Measurements from ENCODE around the gene HDHD2.

Gene HDHD2

DNA sequence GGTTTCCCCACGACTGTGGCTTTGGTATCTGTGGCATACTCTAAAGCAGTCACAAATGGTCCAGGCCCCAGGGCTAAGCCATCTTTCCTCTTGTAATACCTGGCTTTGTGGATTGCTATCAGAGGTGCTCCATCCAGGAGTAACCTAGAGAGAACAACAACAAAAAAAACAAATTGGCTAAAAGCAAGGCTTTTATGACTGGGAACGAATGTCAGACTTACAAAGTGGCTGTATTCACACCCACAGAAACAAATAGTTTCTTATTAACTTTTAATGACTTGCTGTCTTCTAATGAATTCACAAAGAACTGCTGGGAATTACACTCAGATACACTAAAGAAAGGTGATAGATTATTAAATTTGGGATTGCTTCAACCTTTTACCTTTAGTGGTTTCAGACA lies 35.1 kb downstream of the HDHD2 start:
- no peak overlapping the region for H3K14ac ChIP-seq (ENCODE audit: low read length in 2 of 2)
- H3K18ac ChIP-seq (ENCODE audit: low read depth in 1 of 2, low read length in 2 of 2), result no peak overlapping the region
- H2AK5ac ChIP-seq (ENCODE audit: low read length, severe bottlenecking), result no peak overlapping the region
- no peak overlapping the region for H3K4ac ChIP-seq (ENCODE audit: low read depth in 1 of 2, low read length in 2 of 2)
- H4K91ac ChIP-seq (ENCODE audit: low read length), result no peak overlapping the region
- no peaks in the 10 kb centered on the region for H3K9me3 ChIP-seq (ENCODE audit: control insufficient read depth, low read length)
- no peak overlapping the region for H3K23ac ChIP-seq (ENCODE audit: low read length in 2 of 2)
- H3K36me3 ChIP-seq (ENCODE audit: control insufficient read depth in 1 of 2, insufficient read depth in 2 of 2, low read depth in 1 of 2, low read length in 2 of 2), result peaks cover 6 to 65% of the 10 kb centered on the region in 2 experiments
- no peak overlapping the region for H3K4me3 ChIP-seq (ENCODE audit: insufficient read depth in 1 of 2, low read depth in 1 of 2, low read length in 2 of 2)
- H3K9ac ChIP-seq (ENCODE audit: low read length), result no peak overlapping the region
- H3K79me1 ChIP-seq (replicated peaks; ENCODE audit: low read length, poor library complexity, severe bottlenecking), result peaks cover 13% of the 10 kb centered on the region
- WGBS, result 97% methylated on average over 2 of the region's 2 CpGs
- no peak overlapping the region for H2BK15ac ChIP-seq (ENCODE audit: low read depth, poor library complexity, severe bottlenecking)
- no peak overlapping the region for H4K8ac ChIP-seq (ENCODE audit: low read length)
- H2BK120ac ChIP-seq (ENCODE audit: low read depth, low read length), result no peak overlapping the region
- no peaks in the 10 kb centered on the region for H3K27me3 ChIP-seq (ENCODE audit: control insufficient read depth in 1 of 2, insufficient read depth in 1 of 2, low read length in 2 of 2)
- no peaks in the 10 kb centered on the region for H3K4me1 ChIP-seq (ENCODE audit: control insufficient read depth, insufficient read depth, low read depth, low read length)
- H2BK5ac ChIP-seq (ENCODE audit: low read depth, low read length, poor library complexity, severe bottlenecking), result no peak overlapping the region
- H2BK12ac ChIP-seq (ENCODE audit: low read length in 2 of 2), result no peak overlapping the region
- no peak overlapping the region for H2AFZ ChIP-seq (ENCODE audit: low read depth, low read length)
- H3K4me2 ChIP-seq (ENCODE audit: low read length, poor library complexity, severe bottlenecking), result no peak overlapping the region
- no peak overlapping the region for H3K27ac ChIP-seq (ENCODE audit: low read length, poor library complexity, severe bottlenecking)
- DNase-seq, result no peak

DNA sequence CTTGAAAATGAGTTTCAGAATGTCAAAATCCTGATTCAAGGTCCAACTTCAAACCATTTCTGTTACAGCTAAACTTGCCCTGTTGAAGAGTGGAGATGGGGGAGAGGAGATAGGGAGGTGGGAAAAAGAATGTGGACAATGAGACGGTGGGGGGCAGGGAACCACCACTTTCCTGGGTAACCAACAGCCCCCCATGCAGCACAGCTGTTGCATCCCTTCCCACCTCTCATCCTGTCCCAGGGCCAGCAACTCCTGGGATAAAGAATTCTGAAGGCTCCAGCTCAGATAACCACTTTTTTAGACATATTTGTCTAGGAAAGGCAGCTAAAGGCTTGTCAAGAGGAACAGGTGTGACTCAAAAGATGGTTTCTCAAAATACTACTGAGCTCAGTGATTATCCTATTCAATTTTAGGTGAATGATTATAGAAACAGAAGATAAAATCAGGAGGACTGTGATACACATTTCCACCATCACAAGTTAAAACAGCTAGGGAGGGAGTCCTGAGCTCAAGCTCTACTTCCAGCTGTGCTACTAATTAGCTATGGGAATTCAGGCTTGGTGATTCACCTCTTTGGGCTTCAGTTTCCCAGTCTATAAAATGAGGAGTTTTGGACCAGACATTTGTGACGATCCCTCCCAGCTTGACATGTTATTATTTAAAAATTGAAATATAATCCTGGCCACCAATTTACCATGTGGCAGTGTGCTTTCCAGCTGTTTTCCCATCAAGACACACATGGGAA lies 36.3 kb downstream of the HDHD2 start:
- no peak overlapping the region for H3K14ac ChIP-seq (ENCODE audit: low read length in 2 of 2)
- H2AFZ ChIP-seq (ENCODE audit: low read depth, low read length), result no peak overlapping the region
- no peak overlapping the region for H4K91ac ChIP-seq (ENCODE audit: low read length)
- no peaks in the 10 kb centered on the region for H3K27me3 ChIP-seq (ENCODE audit: control insufficient read depth in 1 of 2, insufficient read depth in 1 of 2, low read length in 2 of 2)
- H3K4me1 ChIP-seq (ENCODE audit: control insufficient read depth, insufficient read depth, low read depth, low read length), result no peaks in the 10 kb centered on the region
- peaks cover 8 to 71% of the 10 kb centered on the region in 2 experiments for H3K36me3 ChIP-seq (ENCODE audit: control insufficient read depth in 1 of 2, insufficient read depth in 2 of 2, low read depth in 1 of 2, low read length in 2 of 2)
- H2BK12ac ChIP-seq (ENCODE audit: low read length in 2 of 2), result no peak overlapping the region
- H2BK120ac ChIP-seq (ENCODE audit: low read depth, low read length), result no peak overlapping the region
- H3K9ac ChIP-seq (ENCODE audit: low read length), result no peak overlapping the region
- no peak overlapping the region for H3K4ac ChIP-seq (ENCODE audit: low read depth in 1 of 2, low read length in 2 of 2)
- no peak overlapping the region for H4K8ac ChIP-seq (ENCODE audit: low read length)
- no peak overlapping the region for H3K27ac ChIP-seq (ENCODE audit: low read length, poor library complexity, severe bottlenecking)
- no peak overlapping the region for H3K4me2 ChIP-seq (ENCODE audit: low read length, poor library complexity, severe bottlenecking)
- no peak overlapping the region for H2BK15ac ChIP-seq (ENCODE audit: low read depth, poor library complexity, severe bottlenecking)
- no peak overlapping the region for H2BK5ac ChIP-seq (ENCODE audit: low read depth, low read length, poor library complexity, severe bottlenecking)
- no peaks in the 10 kb centered on the region for H3K9me3 ChIP-seq (ENCODE audit: control insufficient read depth, low read length)
- no peak for DNase-seq
- 80% methylated on average over 1 of the region's 2 CpGs for WGBS
- H3K18ac ChIP-seq (ENCODE audit: low read depth in 1 of 2, low read length in 2 of 2), result no peak overlapping the region
- no peak overlapping the region for H2AK5ac ChIP-seq (ENCODE audit: low read length, severe bottlenecking)
- no peak overlapping the region for H3K23ac ChIP-seq (ENCODE audit: low read length in 2 of 2)
- H3K79me1 ChIP-seq (replicated peaks; ENCODE audit: low read length, poor library complexity, severe bottlenecking), result peaks cover 12% of the 10 kb centered on the region
- H3K4me3 ChIP-seq (ENCODE audit: insufficient read depth in 1 of 2, low read depth in 1 of 2, low read length in 2 of 2), result no peak overlapping the region

DNA sequence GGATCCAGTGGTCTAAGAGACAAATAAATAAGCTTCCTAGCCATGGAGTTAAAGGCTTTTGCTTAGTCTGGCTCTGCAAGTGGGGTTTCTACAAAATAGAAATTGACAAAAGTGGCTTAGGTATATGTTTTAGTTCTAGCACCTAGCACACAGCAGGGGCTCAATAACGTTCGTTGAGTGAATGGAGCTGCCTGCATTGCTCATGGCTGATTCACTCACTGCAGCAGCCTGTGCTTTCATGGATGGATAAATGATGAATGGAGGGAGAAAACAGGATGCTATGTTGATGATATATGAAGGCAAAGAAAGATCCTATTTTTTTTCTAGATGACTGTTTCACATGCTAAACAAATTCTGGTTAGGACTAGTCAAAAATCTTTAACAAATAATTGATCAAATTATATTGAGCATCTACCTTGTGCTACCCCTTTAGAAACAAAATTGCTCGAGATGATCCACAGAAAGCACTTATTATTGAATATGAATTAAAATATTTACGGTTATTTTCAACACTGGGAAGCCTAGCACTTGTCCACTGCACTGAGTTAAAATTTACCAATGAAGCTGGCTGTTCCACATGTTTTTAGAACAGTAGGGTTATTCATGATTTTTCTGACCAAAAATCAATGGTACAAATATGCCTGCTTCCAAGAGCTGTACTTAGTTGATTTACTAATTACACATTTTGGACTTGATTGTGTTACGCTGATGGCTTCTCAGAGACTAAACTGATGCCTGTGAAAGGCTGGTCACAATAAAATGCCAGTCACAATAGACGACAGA lies 39.6 kb downstream of the HDHD2 start:
- no peak overlapping the region for H3K27ac ChIP-seq (ENCODE audit: low read length, poor library complexity, severe bottlenecking)
- no peak overlapping the region for H3K23ac ChIP-seq (ENCODE audit: low read length in 2 of 2)
- no peak overlapping the region for H2AFZ ChIP-seq (ENCODE audit: low read depth, low read length)
- no peak overlapping the region for H4K91ac ChIP-seq (ENCODE audit: low read length)
- no peak overlapping the region for H3K4ac ChIP-seq (ENCODE audit: low read depth in 1 of 2, low read length in 2 of 2)
- H3K4me3 ChIP-seq (ENCODE audit: insufficient read depth in 1 of 2, low read depth in 1 of 2, low read length in 2 of 2), result no peak overlapping the region
- no peaks in the 10 kb centered on the region for H3K79me1 ChIP-seq (replicated peaks; ENCODE audit: low read length, poor library complexity, severe bottlenecking)
- no peak overlapping the region for H2BK12ac ChIP-seq (ENCODE audit: low read length in 2 of 2)
- H4K8ac ChIP-seq (ENCODE audit: low read length), result no peak overlapping the region
- H3K4me2 ChIP-seq (ENCODE audit: low read length, poor library complexity, severe bottlenecking), result no peak overlapping the region
- no peaks in the 10 kb centered on the region for H3K4me1 ChIP-seq (ENCODE audit: control insufficient read depth, insufficient read depth, low read depth, low read length)
- no peak overlapping the region for H2BK5ac ChIP-seq (ENCODE audit: low read depth, low read length, poor library complexity, severe bottlenecking)
- no peak overlapping the region for H3K9ac ChIP-seq (ENCODE audit: low read length)
- no peak overlapping the region for H3K18ac ChIP-seq (ENCODE audit: low read depth in 1 of 2, low read length in 2 of 2)
- no peaks in the 10 kb centered on the region for H3K9me3 ChIP-seq (ENCODE audit: control insufficient read depth, low read length)
- WGBS, result 70% methylated on average over 4 of the region's 6 CpGs
- H3K36me3 ChIP-seq (ENCODE audit: control insufficient read depth in 1 of 2, insufficient read depth in 2 of 2, low read depth in 1 of 2, low read length in 2 of 2), result peaks cover 12 to 87% of the 10 kb centered on the region in 2 experiments
- no peak overlapping the region for H2BK120ac ChIP-seq (ENCODE audit: low read depth, low read length)
- no peaks in the 10 kb centered on the region for H3K27me3 ChIP-seq (ENCODE audit: control insufficient read depth in 1 of 2, insufficient read depth in 1 of 2, low read length in 2 of 2)
- H2BK15ac ChIP-seq (ENCODE audit: low read depth, poor library complexity, severe bottlenecking), result no peak overlapping the region
- no peak overlapping the region for H2AK5ac ChIP-seq (ENCODE audit: low read length, severe bottlenecking)
- no peak for DNase-seq
- H3K14ac ChIP-seq (ENCODE audit: low read length in 2 of 2), result no peak overlapping the region

DNA sequence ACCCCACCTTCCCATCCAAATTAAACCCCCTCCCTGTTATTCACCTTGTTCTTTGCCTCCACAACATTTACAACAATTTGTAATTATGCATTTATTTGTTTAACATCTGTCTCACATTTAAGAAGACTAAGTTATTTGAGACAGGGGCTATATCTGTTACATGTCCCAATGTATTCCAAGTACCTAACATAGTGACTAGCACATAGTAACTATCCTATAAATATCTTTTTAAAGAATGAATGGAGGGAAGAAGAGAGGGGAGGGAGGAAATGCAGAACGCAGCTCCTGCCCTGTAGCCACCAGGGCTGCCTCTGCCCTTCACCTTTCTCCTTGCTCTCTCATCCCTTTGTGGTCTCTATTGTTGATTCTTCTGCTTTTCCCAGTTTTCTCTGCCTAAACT lies 40.6 kb downstream of the HDHD2 start:
- H3K27ac ChIP-seq (ENCODE audit: low read length, poor library complexity, severe bottlenecking), result no peak overlapping the region
- H3K36me3 ChIP-seq (ENCODE audit: control insufficient read depth in 1 of 2, insufficient read depth in 2 of 2, low read depth in 1 of 2, low read length in 2 of 2), result peaks cover 9 to 83% of the 10 kb centered on the region in 2 experiments
- H4K8ac ChIP-seq (ENCODE audit: low read length), result no peak overlapping the region
- H4K91ac ChIP-seq (ENCODE audit: low read length), result no peak overlapping the region
- H2BK5ac ChIP-seq (ENCODE audit: low read depth, low read length, poor library complexity, severe bottlenecking), result no peak overlapping the region
- 43% methylated on average over 1 of the region's 1 CpG for WGBS
- H2AK5ac ChIP-seq (ENCODE audit: low read length, severe bottlenecking), result no peak overlapping the region
- no peak for DNase-seq
- no peak overlapping the region for H3K4me2 ChIP-seq (ENCODE audit: low read length, poor library complexity, severe bottlenecking)
- no peak overlapping the region for H3K18ac ChIP-seq (ENCODE audit: low read depth in 1 of 2, low read length in 2 of 2)
- no peak overlapping the region for H3K14ac ChIP-seq (ENCODE audit: low read length in 2 of 2)
- no peaks in the 10 kb centered on the region for H3K4me1 ChIP-seq (ENCODE audit: control insufficient read depth, insufficient read depth, low read depth, low read length)
- no peaks in the 10 kb centered on the region for H3K27me3 ChIP-seq (ENCODE audit: control insufficient read depth in 1 of 2, insufficient read depth in 1 of 2, low read length in 2 of 2)
- H3K4me3 ChIP-seq (ENCODE audit: insufficient read depth in 1 of 2, low read depth in 1 of 2, low read length in 2 of 2), result no peak overlapping the region
- H3K79me1 ChIP-seq (replicated peaks; ENCODE audit: low read length, poor library complexity, severe bottlenecking), result no peaks in the 10 kb centered on the region
- H3K9me3 ChIP-seq (ENCODE audit: control insufficient read depth, low read length), result no peaks in the 10 kb centered on the region
- no peak overlapping the region for H2AFZ ChIP-seq (ENCODE audit: low read depth, low read length)
- no peak overlapping the region for H3K23ac ChIP-seq (ENCODE audit: low read length in 2 of 2)
- no peak overlapping the region for H3K9ac ChIP-seq (ENCODE audit: low read length)
- H2BK15ac ChIP-seq (ENCODE audit: low read depth, poor library complexity, severe bottlenecking), result no peak overlapping the region
- H2BK12ac ChIP-seq (ENCODE audit: low read length in 2 of 2), result no peak overlapping the region
- H3K4ac ChIP-seq (ENCODE audit: low read depth in 1 of 2, low read length in 2 of 2), result no peak overlapping the region
- no peak overlapping the region for H2BK120ac ChIP-seq (ENCODE audit: low read depth, low read length)

Measured in mesenchymal stem cell (in vitro differentiated cells and primary cell).